ENCODE results near the gene CLASP2. TPM values are rescaled to one million over a fixed set of nuclear protein-coding genes. Genes with fewer than 3 reads are reported as not detected.

Gene CLASP2
- total and polyA plus RNA-seq, 2 of the 4 experiments (the other 2 are of a cell fraction), result 11.9 to 49.1 TPM

GRCh38 chr3:33467786-33468185, 250.3 kb downstream of the CLASP2 start:
- Histone ChIP-seq H3K4me2 (ENCODE audit: low read depth, low read length) (no peak overlapping the region), H3K14ac (replicated peaks; ENCODE audit: low read depth, low read length) (no peak overlapping the region), H4K20me1 (ENCODE audit: insufficient read depth, low read length) (no peaks in the 10 kb centered on the region), H2BK15ac (ENCODE audit: low read depth, low read length) (no peak overlapping the region), H2BK5ac (ENCODE audit: low read depth, low read length, poor library complexity, severe bottlenecking) (peak overlapping the region; percentile 25), H3K56ac (ENCODE audit: extremely low read depth, insufficient read depth, low read length) (no peak overlapping the region), H3K79me1 (ENCODE audit: low read depth in 1 of 2, low read length in 2 of 2) (no peaks in the 10 kb centered on the region), H4K8ac (ENCODE audit: low read depth in 2 of 2, low read length in 2 of 2) (peak overlapping the region in 1 of 2 experiments; percentile 77; a peak in 3 of 4 replicates), H3K9ac (ENCODE audit: low read depth, low read length) (no peak overlapping the region), H4K91ac (ENCODE audit: insufficient read depth, low read depth, low read length) (peak overlapping the region; percentile 63; the same call in 1 of the 2 replicates), H3K27me3 (ENCODE audit: control insufficient read depth, insufficient read depth, low read length) (no peaks in the 10 kb centered on the region), H2BK20ac (ENCODE audit: low read depth, low read length) (peak overlapping the region; percentile 66; the same call in 1 of the 2 replicates), H3K4me3 (ENCODE audit: insufficient read depth, low read depth, low read length) (no peak overlapping the region), H2AFZ (replicated peaks; ENCODE audit: low read length, poor library complexity) (peak overlapping the region; percentile 67), H2AK5ac (ENCODE audit: low read depth, low read length) (peak overlapping the region; percentile 39; the same call in 1 of the 2 replicates), H3K4ac (ENCODE audit: low read depth, low read length) (peak overlapping the region; percentile 72), H3K27ac (ENCODE audit: insufficient read depth, low read length) (peak overlapping the region; percentile 34; the same call in 1 of the 2 replicates), H3K18ac (ENCODE audit: low read depth, low read length) (peak overlapping the region; percentile 91), H3K4me1 (ENCODE audit: control insufficient read depth, insufficient read depth, low read length) (no peaks in the 10 kb centered on the region; the same call in 1 of the 2 replicates), H3K23ac (ENCODE audit: low read depth, low read length) (no peak overlapping the region; the same call in 1 of the 2 replicates), H2AK9ac (replicated peaks; ENCODE audit: low read depth, low read length, poor library complexity) (peak overlapping the region; percentile 65), H3K9me1 (ENCODE audit: insufficient read depth, low read length) (0 out of 2 replicates have a peak, but pooled peaks cover 3% of the 10 kb centered on the region), H3K36me3 (ENCODE audit: control insufficient read depth, insufficient read depth, low read length) (no peaks in the 10 kb centered on the region), H4K5ac (ENCODE audit: low read depth, low read length) (peak overlapping the region; percentile 64; the same call in 1 of the 2 replicates), H3K9me3 (ENCODE audit: control insufficient read depth, insufficient read depth, low read length) (no peaks in the 10 kb centered on the region), H2BK120ac (ENCODE audit: low read depth, low read length) (peak overlapping the region; percentile 72; the same call in 1 of the 2 replicates)
- dilution Hi-C loops (cut with HindIII; ENCODE audit: low sequenced_read_pairs, unreplicated experiment) (no loop called here), intact Hi-C loops (cut with micrococcal nuclease) (no loop called here), in situ Hi-C loops (cut with MboI; ENCODE audit: low sequenced_read_pairs) (no loop called here)
- no TSS peak for BruUV-seq (replicated peaks)
- ChIA-PET POLR2A (ENCODE audit: unreplicated experiment) (no interaction called here), CTCF (no interaction called here)
- 80% methylated on average over 1 of the region's 3 CpGs; no CpG with 5 or more reads in 1 of the 2 experiments for WGBS, 2 experiments (ENCODE audit: extremely low coverage in 2 of 2, insufficient read length in 1 of 2)
- peak; percentile 60 for ATAC-seq (ENCODE audit: low read depth)
- peak; percentile 19 for DNase-seq
- TF ChIP-seq FOS (IDR thresholded peaks at IDR 0.05; ENCODE audit: low read depth, low read length) (no peak), MAFK (IDR thresholded peaks at IDR 0.05; ENCODE audit: low read depth, low read length) (no peak), RAD21 (IDR thresholded peaks at IDR 0.05; ENCODE audit: low read length) (no peak), MXI1 (IDR thresholded peaks at IDR 0.05; ENCODE audit: borderline replicate concordance, low read depth, low read length) (no peak), NFE2L2 (IDR thresholded peaks at IDR 0.05; ENCODE audit: low read depth, low read length) (no peak), MAZ (IDR thresholded peaks at IDR 0.05; ENCODE audit: borderline replicate concordance, low read depth, low read length) (no peak), CEBPB (IDR thresholded peaks at IDR 0.05; ENCODE audit: low read depth, low read length) (no peak), RFX5 (IDR thresholded peaks at IDR 0.05; ENCODE audit: low read depth, low read length) (no peak), POLR2A (IDR thresholded peaks at IDR 0.05; ENCODE audit: low read depth, low read length) (no peak), BHLHE40 (IDR thresholded peaks at IDR 0.05; ENCODE audit: low read depth, low read length) (no peak), CHD1 (IDR thresholded peaks at IDR 0.05; ENCODE audit: low read depth, low read length) (no peak)
- TF ChIP-seq, protein P1, sequence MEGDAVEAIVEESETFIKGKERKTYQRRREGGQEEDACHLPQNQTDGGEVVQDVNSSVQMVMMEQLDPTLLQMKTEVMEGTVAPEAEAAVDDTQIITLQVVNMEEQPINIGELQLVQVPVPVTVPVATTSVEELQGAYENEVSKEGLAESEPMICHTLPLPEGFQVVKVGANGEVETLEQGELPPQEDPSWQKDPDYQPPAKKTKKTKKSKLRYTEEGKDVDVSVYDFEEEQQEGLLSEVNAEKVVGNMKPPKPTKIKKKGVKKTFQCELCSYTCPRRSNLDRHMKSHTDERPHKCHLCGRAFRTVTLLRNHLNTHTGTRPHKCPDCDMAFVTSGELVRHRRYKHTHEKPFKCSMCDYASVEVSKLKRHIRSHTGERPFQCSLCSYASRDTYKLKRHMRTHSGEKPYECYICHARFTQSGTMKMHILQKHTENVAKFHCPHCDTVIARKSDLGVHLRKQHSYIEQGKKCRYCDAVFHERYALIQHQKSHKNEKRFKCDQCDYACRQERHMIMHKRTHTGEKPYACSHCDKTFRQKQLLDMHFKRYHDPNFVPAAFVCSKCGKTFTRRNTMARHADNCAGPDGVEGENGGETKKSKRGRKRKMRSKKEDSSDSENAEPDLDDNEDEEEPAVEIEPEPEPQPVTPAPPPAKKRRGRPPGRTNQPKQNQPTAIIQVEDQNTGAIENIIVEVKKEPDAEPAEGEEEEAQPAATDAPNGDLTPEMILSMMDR (conservative IDR thresholded peaks at IDR 0.05; ENCODE audit: low read depth, low read length), result no peak
- TF ChIP-seq, protein P2, sequence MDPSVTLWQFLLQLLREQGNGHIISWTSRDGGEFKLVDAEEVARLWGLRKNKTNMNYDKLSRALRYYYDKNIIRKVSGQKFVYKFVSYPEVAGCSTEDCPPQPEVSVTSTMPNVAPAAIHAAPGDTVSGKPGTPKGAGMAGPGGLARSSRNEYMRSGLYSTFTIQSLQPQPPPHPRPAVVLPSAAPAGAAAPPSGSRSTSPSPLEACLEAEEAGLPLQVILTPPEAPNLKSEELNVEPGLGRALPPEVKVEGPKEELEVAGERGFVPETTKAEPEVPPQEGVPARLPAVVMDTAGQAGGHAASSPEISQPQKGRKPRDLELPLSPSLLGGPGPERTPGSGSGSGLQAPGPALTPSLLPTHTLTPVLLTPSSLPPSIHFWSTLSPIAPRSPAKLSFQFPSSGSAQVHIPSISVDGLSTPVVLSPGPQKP (IDR thresholded peaks at IDR 0.05; ENCODE audit: borderline replicate concordance, low read depth, low read length), result no peak

Measured in IMR-90 (cell line).